Measurements from ENCODE around the gene RYR1. TPM values are rescaled to one million over a fixed set of nuclear protein-coding genes. Genes with fewer than 3 reads are reported as not detected.

RYR1 gene
- total RNA-seq, 1 donor from 2014 or later: 7.4 TPM

GRCh38 chr19:38561053-38561606 is 127.6 kb downstream of the RYR1 start:
- Histone ChIP-seq H3K27me3 (ENCODE audit: control insufficient read depth, insufficient read depth, low read length) (no peaks in the 10 kb centered on the region), H3K4me3 (ENCODE audit: low read depth, low read length) (no peak overlapping the region), H3K36me3 (ENCODE audit: control insufficient read depth, insufficient read depth, low read length) (no peaks in the 10 kb centered on the region)
- FAIRE-seq (no peak), DNase-seq (ENCODE audit: low read depth) (no peak)
- TF ChIP-seq CTCF (IDR thresholded peaks at IDR 0.05; ENCODE audit: insufficient read depth, low read length, severe bottlenecking): no peak

GRCh38 chr19:38561658-38562057 is 128.2 kb downstream of the RYR1 start:
- H3K4me3 ChIP-seq (ENCODE audit: low read depth, low read length): no peak overlapping the region
- H3K27me3 ChIP-seq (ENCODE audit: control insufficient read depth, insufficient read depth, low read length): no peaks in the 10 kb centered on the region
- no peak for FAIRE-seq
- no peaks in the 10 kb centered on the region for H3K36me3 ChIP-seq (ENCODE audit: control insufficient read depth, insufficient read depth, low read length)
- no peak for DNase-seq (ENCODE audit: low read depth)
- no peak for TF ChIP-seq CTCF (IDR thresholded peaks at IDR 0.05; ENCODE audit: insufficient read depth, low read length, severe bottlenecking)

GRCh38 chr19:38562096-38562495 is 128.6 kb downstream of the RYR1 start:
- DNase-seq (ENCODE audit: low read depth) (no peak), FAIRE-seq (peak; percentile 68)
- no peak for TF ChIP-seq CTCF (IDR thresholded peaks at IDR 0.05; ENCODE audit: insufficient read depth, low read length, severe bottlenecking)
- Histone ChIP-seq H3K27me3 (ENCODE audit: control insufficient read depth, insufficient read depth, low read length) (no peaks in the 10 kb centered on the region), H3K4me3 (ENCODE audit: low read depth, low read length) (no peak overlapping the region), H3K36me3 (ENCODE audit: control insufficient read depth, insufficient read depth, low read length) (no peaks in the 10 kb centered on the region)

- DNase-seq (ENCODE audit: low read depth) (no peak), FAIRE-seq (no peak)
- Histone ChIP-seq H3K27me3 (ENCODE audit: control insufficient read depth, insufficient read depth, low read length) (no peaks in the 10 kb centered on the region), H3K4me3 (ENCODE audit: low read depth, low read length) (no peak overlapping the region), H3K36me3 (ENCODE audit: control insufficient read depth, insufficient read depth, low read length) (no peaks in the 10 kb centered on the region)
- no peak for TF ChIP-seq CTCF (IDR thresholded peaks at IDR 0.05; ENCODE audit: insufficient read depth, low read length, severe bottlenecking)
Measured at GRCh38 chr19:38563475-38563874, 130.0 kb downstream of the RYR1 start.

- no peak for FAIRE-seq
- TF ChIP-seq CTCF (IDR thresholded peaks at IDR 0.05; ENCODE audit: insufficient read depth, low read length, severe bottlenecking): no peak
- DNase-seq (ENCODE audit: low read depth): no peak
- Histone ChIP-seq H3K36me3 (ENCODE audit: control insufficient read depth, insufficient read depth, low read length) (no peaks in the 10 kb centered on the region), H3K4me3 (ENCODE audit: low read depth, low read length) (peak overlapping the region; percentile 28), H3K27me3 (ENCODE audit: control insufficient read depth, insufficient read depth, low read length) (no peaks in the 10 kb centered on the region)
Measured at GRCh38 chr19:38564981-38565690, 131.6 kb downstream of the RYR1 start.

Data from bronchial epithelial cell (primary cell).